IMR-90 (cell line): Measurements from ENCODE around the gene SWI5. TPM values are rescaled to one million over a fixed set of nuclear protein-coding genes. Genes with fewer than 3 reads are reported as not detected.

ENCODE experiments used
- ATAC-seq: fragments of 200-7000 bp; cut with Tn5 transposase; 2 replicates; pipeline ENCODE4 v1.9.1; 2020; ENCODE audit warnings: low read depth, mild to moderate bottlenecking, moderate library complexity
- BruUV-seq: library from RNA; stranded (reverse); fragments of 400-500 nt; replicated peaks from 2 replicates; lab custom pipeline; 2021; lab: Mats Ljungman, UMichigan
- CTCF ChIA-PET: fragments of 300-600 bp; formaldehyde crosslinking; extraction: SDS; loops from one replicate; lab custom pipeline; 2021; ENCODE audit warnings: antibody characterized with exemption; lab: Yijun Ruan, JAX
- POLR2A ChIA-PET: fragments of 300-600 bp; sonication (Branson Sonifier 250); formaldehyde crosslinking; loops from one replicate; lab custom pipeline; 2022; ENCODE audit warnings: antibody characterized with exemption; ENCODE audit not compliant: unreplicated experiment; lab: Charles Lee
- DNase-seq: peaks from one replicate; pipeline ENCODE4 v3.0.0; 2013
- H2AFZ ChIP-seq: replicated peaks from 2 replicates; pipeline ENCODE3; 2013; ENCODE audit warnings: low read length, mild to moderate bottlenecking; ENCODE audit not compliant: poor library complexity
- H2AK5ac ChIP-seq: 2 replicates; pipeline ENCODE4 v1.6.1; 2013; ENCODE audit warnings: low read depth, low read length, inconsistent platforms
- H2AK9ac ChIP-seq: replicated peaks from 2 replicates; pipeline ENCODE3; 2013; ENCODE audit warnings: mild to moderate bottlenecking, low read depth, low read length, moderate library complexity; ENCODE audit not compliant: poor library complexity
- H2BK120ac ChIP-seq: 2 replicates; pipeline ENCODE4 v1.6.1; 2013; ENCODE audit warnings: low read depth, low read length, inconsistent platforms
- H2BK15ac ChIP-seq: 3 replicates; pipeline ENCODE4 v1.6.1; 2013; ENCODE audit warnings: low read depth, low read length, inconsistent platforms
- H2BK20ac ChIP-seq: 2 replicates; pipeline ENCODE4 v1.6.1; 2013; ENCODE audit warnings: low read depth, mild to moderate bottlenecking, inconsistent platforms, low read length, moderate library complexity
- H2BK5ac ChIP-seq: 2 replicates; pipeline ENCODE4 v1.6.1; 2013; ENCODE audit warnings: mild to moderate bottlenecking, low read depth, low read length, inconsistent platforms; ENCODE audit not compliant: poor library complexity, severe bottlenecking
- H3K14ac ChIP-seq: replicated peaks from 2 replicates; pipeline ENCODE4 v1.6.1; 2013; ENCODE audit warnings: low read depth, low read length, inconsistent platforms
- H3K18ac ChIP-seq: 2 replicates; pipeline ENCODE4 v1.6.1; 2013; ENCODE audit warnings: low read depth, low read length, control low read depth
- H3K23ac ChIP-seq: 2 replicates; pipeline ENCODE4 v1.6.1; 2013; ENCODE audit warnings: low read depth, low read length, inconsistent platforms
- H3K27ac ChIP-seq: 2 replicates; pipeline ENCODE4 v1.5.1; 2013; ENCODE audit warnings: mild to moderate bottlenecking, control low read depth, low read length; ENCODE audit not compliant: insufficient read depth
- H3K27me3 ChIP-seq: 2 replicates; pipeline ENCODE4 v1.6.1; 2013; ENCODE audit warnings: low read length; ENCODE audit not compliant: control insufficient read depth, insufficient read depth
- H3K36me3 ChIP-seq: 2 replicates; pipeline ENCODE4 v1.6.1; 2013; ENCODE audit warnings: low read length, mixed read lengths; ENCODE audit not compliant: control insufficient read depth, insufficient read depth
- H3K4ac ChIP-seq: 2 replicates; pipeline ENCODE4 v1.6.1; 2013; ENCODE audit warnings: low read depth, low read length, inconsistent platforms
- H3K4me1 ChIP-seq: 2 replicates; pipeline ENCODE4 v1.6.1; 2013; ENCODE audit warnings: low read length, mixed read lengths; ENCODE audit not compliant: control insufficient read depth, insufficient read depth
- H3K4me2 ChIP-seq: 2 replicates; pipeline ENCODE4 v1.6.1; 2013; ENCODE audit warnings: low read depth, mild to moderate bottlenecking, control low read depth, low read length, moderate library complexity
- H3K4me3 ChIP-seq: 2 replicates; pipeline ENCODE4 v1.5.1; 2013; ENCODE audit warnings: low read depth, mild to moderate bottlenecking, control low read depth, low read length, moderate library complexity; ENCODE audit not compliant: insufficient read depth
- H3K56ac ChIP-seq: 2 replicates; pipeline ENCODE4 v1.6.1; 2013; ENCODE audit warnings: low read length, inconsistent platforms; ENCODE audit not compliant: insufficient read depth; ENCODE audit errors: extremely low read depth
- H3K79me1 ChIP-seq, 2 experiments: 2 replicates each; pipeline ENCODE4 v1.6.1; 2013; ENCODE audit warnings: low read length in 2 of 2, inconsistent platforms in 1 of 2, low read depth in 1 of 2
- H3K9ac ChIP-seq: 2 replicates; pipeline ENCODE4 v1.6.1; 2013; ENCODE audit warnings: low read depth, low read length, control low read depth
- H3K9me1 ChIP-seq: 2 replicates; pipeline ENCODE4 v1.6.1; 2013; ENCODE audit warnings: low read length, inconsistent platforms; ENCODE audit not compliant: insufficient read depth
- H3K9me3 ChIP-seq: 2 replicates; pipeline ENCODE4 v1.6.1; 2013; ENCODE audit warnings: low read length; ENCODE audit not compliant: control insufficient read depth, insufficient read depth
- H4K20me1 ChIP-seq: 2 replicates; pipeline ENCODE4 v1.6.1; 2013; ENCODE audit warnings: low read length, inconsistent platforms; ENCODE audit not compliant: insufficient read depth
- H4K5ac ChIP-seq: 2 replicates; pipeline ENCODE4 v1.6.1; 2013; ENCODE audit warnings: mild to moderate bottlenecking, low read depth, low read length, control low read depth
- H4K8ac ChIP-seq, 2 experiments: 2 replicates each; pipeline ENCODE4 v1.6.1; 2013; ENCODE audit warnings: low read depth in 2 of 2, low read length in 2 of 2, control low read depth in 1 of 2, inconsistent platforms in 1 of 2
- H4K91ac ChIP-seq: 2 replicates; pipeline ENCODE4 v1.6.1; 2013; ENCODE audit warnings: low read depth, low read length, inconsistent platforms; ENCODE audit not compliant: insufficient read depth
- CEBPB ChIP-seq: IDR thresholded peaks from 2 replicates; pipeline ENCODE4 v1.6.1; 2012; ENCODE audit warnings: low read depth, low read length, improper control_type of control experiment
- CHD1 ChIP-seq: IDR thresholded peaks from 2 replicates; pipeline ENCODE4 v1.6.1; 2012; ENCODE audit warnings: low read depth, low read length, improper control_type of control experiment
- MAFK ChIP-seq: IDR thresholded peaks from 2 replicates; pipeline ENCODE4 v1.6.1; 2012; ENCODE audit warnings: low read depth, low read length, improper control_type of control experiment
- whole genome bisulfite sequencing, 2 experiments: methylation state at CpG; one replicate each; pipeline versions ENCODE4 v1.1.5 to v1.1.7; 2013; ENCODE audit warnings: missing lambda C conversion rate in 2 of 2; ENCODE audit not compliant: insufficient read length in 1 of 2; ENCODE audit errors: extremely low coverage in 2 of 2; 5-methylcytosine and 5-hydroxymethylcytosine counted together
- dilution Hi-C: fragments of 300-500 bp; cut with HindIII; formaldehyde crosslinking; loops from one replicate; pipeline ENCODE4 v1.14.3; 2018; ENCODE audit warnings: low sequenced_read_pairs; ENCODE audit not compliant: unreplicated experiment
- in situ Hi-C: fragments of 300-500 bp; cut with MboI; formaldehyde crosslinking; loops from 3 replicates; pipeline ENCODE4 v1.14.3; 2019; ENCODE audit warnings: low sequenced_read_pairs, inconsistent platforms, mixed read lengths
- intact Hi-C: fragments of 100-400 bp; cut with micrococcal nuclease; formaldehyde crosslinking; loops from 2 replicates; pipeline ENCODE4 v1.10.0; 2022
- polyA plus RNA-seq, 3 experiments: library from polyadenylated mRNA; depleted of rRNA; stranded (reverse); fragments of >200 nt; gene quantifications; 2 replicates each; pipeline ENCODE4 v1.2.3, GENCODE V29; 2012; ENCODE audit warnings: low replicate concordance in 1 of 3
- total RNA-seq: library from RNA; depleted of rRNA; stranded (reverse); fragments of >200 nt; gene quantifications from 2 replicates; pipeline ENCODE4 v1.2.3, GENCODE V29; 2012
- TF ChIP-seq, protein P1 (sequence below): conservative IDR thresholded peaks from 2 replicates; pipeline ENCODE4 v1.5.1; 2012; ENCODE audit warnings: mild to moderate bottlenecking, low read depth, low read length, improper control_type of control experiment
- TF ChIP-seq, protein P2 (sequence below): fragments of 150-350 bp; IDR thresholded peaks from 2 replicates; pipeline ENCODE4 v1.6.1; 2016; ENCODE audit warnings: low read depth, mild to moderate bottlenecking, low read length, moderate library complexity, borderline replicate concordance

Gene SWI5
- total and polyA plus RNA-seq, 2 of the 4 experiments (the other 2 are of a cell fraction): 38.9 to 93.5 TPM

DNA sequence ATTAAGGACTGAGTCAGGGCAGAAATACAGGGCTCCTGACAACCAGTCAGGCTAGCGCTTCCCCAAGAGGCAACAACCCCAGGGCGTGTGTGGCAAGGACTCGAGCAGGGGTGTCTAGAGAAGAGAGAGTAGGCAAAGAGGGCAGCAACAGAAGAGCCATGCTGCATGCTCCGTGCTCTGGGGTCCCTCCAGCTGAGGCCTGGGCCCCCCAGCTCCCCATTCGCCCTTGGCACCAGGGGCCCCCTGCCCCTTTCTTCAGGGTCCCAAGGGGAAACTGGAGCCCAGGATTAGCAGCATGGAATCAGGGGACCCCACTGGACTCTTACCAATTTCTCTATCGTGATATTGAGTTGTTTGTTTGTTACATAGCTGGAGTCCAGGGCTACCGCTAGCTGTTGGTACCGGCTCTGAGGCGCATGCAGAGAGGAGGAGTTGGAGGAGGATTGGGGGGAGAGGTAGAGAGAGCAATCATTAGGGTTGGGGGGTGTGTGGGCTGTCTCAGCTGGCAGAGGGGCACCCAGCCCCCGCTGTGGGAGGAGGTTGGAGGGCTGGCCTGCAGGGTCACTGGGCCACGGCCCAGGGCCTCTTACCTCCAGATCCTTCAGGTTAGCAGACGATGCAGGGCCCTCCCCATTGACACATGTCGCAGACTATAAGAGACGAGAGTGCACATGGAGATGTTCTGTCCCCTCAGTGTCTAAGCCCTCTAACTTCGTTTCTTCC, 9.0 kb upstream of the SWI5 start:
- no peak overlapping the region for H3K56ac ChIP-seq
- no peak overlapping the region for H3K27ac ChIP-seq
- no peak overlapping the region for H2BK15ac ChIP-seq
- H2AFZ ChIP-seq: no peak overlapping the region
- no peak overlapping the region for H4K5ac ChIP-seq
- H3K4me3 ChIP-seq: no peak overlapping the region
- no peak overlapping the region for H3K14ac ChIP-seq
- intact Hi-C loops: no loop called here
- H3K27me3 ChIP-seq: no peaks in the 10 kb centered on the region
- peaks cover 73% of the 10 kb centered on the region for H3K36me3 ChIP-seq
- CTCF ChIA-PET: no interaction called here
- ATAC-seq (no peak), DNase-seq (no peak)
- H3K23ac ChIP-seq: no peak overlapping the region
- no peak overlapping the region for H2BK5ac ChIP-seq
- in situ Hi-C loops: no loop called here
- no peak overlapping the region for H4K8ac ChIP-seq
- no peak overlapping the region for H3K4me2 ChIP-seq
- H3K18ac ChIP-seq: no peak overlapping the region
- no peak overlapping the region for H2BK120ac ChIP-seq
- 90% methylated on average over 11 of the region's 15 CpGs; no CpG with 5 or more reads in 1 of the 2 experiments for WGBS, 2 experiments
- H3K4ac ChIP-seq: no peak overlapping the region
- no peaks in the 10 kb centered on the region for H3K4me1 ChIP-seq
- no peak overlapping the region for H2AK9ac ChIP-seq
- no TSS peak for BruUV-seq
- no peak overlapping the region for H2BK20ac ChIP-seq
- no peak overlapping the region for H4K91ac ChIP-seq
- TF ChIP-seq, protein P1, sequence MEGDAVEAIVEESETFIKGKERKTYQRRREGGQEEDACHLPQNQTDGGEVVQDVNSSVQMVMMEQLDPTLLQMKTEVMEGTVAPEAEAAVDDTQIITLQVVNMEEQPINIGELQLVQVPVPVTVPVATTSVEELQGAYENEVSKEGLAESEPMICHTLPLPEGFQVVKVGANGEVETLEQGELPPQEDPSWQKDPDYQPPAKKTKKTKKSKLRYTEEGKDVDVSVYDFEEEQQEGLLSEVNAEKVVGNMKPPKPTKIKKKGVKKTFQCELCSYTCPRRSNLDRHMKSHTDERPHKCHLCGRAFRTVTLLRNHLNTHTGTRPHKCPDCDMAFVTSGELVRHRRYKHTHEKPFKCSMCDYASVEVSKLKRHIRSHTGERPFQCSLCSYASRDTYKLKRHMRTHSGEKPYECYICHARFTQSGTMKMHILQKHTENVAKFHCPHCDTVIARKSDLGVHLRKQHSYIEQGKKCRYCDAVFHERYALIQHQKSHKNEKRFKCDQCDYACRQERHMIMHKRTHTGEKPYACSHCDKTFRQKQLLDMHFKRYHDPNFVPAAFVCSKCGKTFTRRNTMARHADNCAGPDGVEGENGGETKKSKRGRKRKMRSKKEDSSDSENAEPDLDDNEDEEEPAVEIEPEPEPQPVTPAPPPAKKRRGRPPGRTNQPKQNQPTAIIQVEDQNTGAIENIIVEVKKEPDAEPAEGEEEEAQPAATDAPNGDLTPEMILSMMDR: no peak
- no peak for TF ChIP-seq CEBPB
- TF ChIP-seq, protein P2, sequence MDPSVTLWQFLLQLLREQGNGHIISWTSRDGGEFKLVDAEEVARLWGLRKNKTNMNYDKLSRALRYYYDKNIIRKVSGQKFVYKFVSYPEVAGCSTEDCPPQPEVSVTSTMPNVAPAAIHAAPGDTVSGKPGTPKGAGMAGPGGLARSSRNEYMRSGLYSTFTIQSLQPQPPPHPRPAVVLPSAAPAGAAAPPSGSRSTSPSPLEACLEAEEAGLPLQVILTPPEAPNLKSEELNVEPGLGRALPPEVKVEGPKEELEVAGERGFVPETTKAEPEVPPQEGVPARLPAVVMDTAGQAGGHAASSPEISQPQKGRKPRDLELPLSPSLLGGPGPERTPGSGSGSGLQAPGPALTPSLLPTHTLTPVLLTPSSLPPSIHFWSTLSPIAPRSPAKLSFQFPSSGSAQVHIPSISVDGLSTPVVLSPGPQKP: no peak
- TF ChIP-seq MAFK: no peak
- no peak for TF ChIP-seq CHD1
- H3K9me1 ChIP-seq: peaks cover 18% of the 10 kb centered on the region
- H3K9me3 ChIP-seq: no peaks in the 10 kb centered on the region
- H2AK5ac ChIP-seq: no peak overlapping the region
- peaks cover 29% of the 10 kb centered on the region for H4K20me1 ChIP-seq
- POLR2A ChIA-PET: no interaction called here
- H3K79me1 ChIP-seq: peaks cover 22 to 68% of the 10 kb centered on the region in 2 experiments; a peak in 3 of 4 replicates
- H3K9ac ChIP-seq: no peak overlapping the region
- dilution Hi-C loops: no loop called here
